Measurements from ENCODE around the gene NUDT3.
"Not testable (repeated sequence)": the region's sequence is repeated elsewhere in the genome, so short reads cannot be mapped to it uniquely, and the experiment has no call there.

The NUDT3 gene

DNA sequence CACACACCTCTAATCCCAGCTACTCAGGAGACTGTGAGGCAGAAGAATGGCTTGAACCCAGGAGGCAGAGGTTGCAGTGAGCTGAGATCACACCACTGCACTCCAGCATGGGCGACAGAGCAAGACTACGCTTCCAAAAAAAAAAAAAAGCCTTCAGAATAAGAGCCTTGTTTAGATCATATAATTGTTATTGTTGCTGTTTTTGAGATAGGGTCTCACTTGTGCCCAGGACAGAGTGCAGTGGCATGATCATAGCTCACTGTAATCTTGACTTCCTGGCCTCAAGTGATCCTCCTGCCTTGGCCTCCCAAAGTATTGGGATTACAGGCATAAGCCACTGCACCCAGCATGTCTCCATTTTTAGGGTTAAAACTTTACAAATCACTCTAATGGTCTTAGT lies 68.2 kb downstream of the NUDT3 start:
- DNase-seq (ENCODE audit: low read depth in 1 of 2, low spot score in 1 of 2) = not testable (repeated sequence)

GRCh38 chr6:34323300-34323699 lies 69.2 kb downstream of the NUDT3 start:
- no peak for DNase-seq (ENCODE audit: low read depth in 1 of 2, low spot score in 1 of 2)

- DNase-seq (ENCODE audit: low read depth in 1 of 2, low spot score in 1 of 2) = no peak
Observed at GRCh38 chr6:34322732-34323131, 69.7 kb downstream of the NUDT3 start.

- no peak for DNase-seq (ENCODE audit: low read depth in 1 of 2, low spot score in 1 of 2)
Observed at GRCh38 chr6:34321821-34322220, 70.6 kb downstream of the NUDT3 start.

DNA sequence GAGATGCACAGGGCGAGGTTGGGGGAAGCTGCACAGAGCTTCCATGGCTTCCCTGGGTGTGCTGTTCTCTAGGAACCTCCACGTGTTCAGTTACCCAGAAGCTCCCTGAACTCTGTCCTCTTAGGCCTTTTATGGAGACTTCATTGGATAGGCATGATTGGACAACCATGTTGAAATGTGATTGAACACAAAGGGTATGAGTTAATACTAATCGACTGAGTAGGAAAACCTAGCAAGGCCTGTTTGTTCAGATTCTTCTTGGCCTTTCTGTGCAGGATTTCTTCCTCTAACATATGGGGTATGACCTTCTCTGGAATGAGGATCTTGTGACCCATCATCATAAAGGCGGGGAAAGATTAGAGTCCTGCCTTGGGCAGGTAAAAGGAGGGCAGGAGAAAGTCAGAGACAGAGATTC lies 73.0 kb downstream of the NUDT3 start:
- no peak for DNase-seq (ENCODE audit: low read depth in 1 of 2, low spot score in 1 of 2)

DNA sequence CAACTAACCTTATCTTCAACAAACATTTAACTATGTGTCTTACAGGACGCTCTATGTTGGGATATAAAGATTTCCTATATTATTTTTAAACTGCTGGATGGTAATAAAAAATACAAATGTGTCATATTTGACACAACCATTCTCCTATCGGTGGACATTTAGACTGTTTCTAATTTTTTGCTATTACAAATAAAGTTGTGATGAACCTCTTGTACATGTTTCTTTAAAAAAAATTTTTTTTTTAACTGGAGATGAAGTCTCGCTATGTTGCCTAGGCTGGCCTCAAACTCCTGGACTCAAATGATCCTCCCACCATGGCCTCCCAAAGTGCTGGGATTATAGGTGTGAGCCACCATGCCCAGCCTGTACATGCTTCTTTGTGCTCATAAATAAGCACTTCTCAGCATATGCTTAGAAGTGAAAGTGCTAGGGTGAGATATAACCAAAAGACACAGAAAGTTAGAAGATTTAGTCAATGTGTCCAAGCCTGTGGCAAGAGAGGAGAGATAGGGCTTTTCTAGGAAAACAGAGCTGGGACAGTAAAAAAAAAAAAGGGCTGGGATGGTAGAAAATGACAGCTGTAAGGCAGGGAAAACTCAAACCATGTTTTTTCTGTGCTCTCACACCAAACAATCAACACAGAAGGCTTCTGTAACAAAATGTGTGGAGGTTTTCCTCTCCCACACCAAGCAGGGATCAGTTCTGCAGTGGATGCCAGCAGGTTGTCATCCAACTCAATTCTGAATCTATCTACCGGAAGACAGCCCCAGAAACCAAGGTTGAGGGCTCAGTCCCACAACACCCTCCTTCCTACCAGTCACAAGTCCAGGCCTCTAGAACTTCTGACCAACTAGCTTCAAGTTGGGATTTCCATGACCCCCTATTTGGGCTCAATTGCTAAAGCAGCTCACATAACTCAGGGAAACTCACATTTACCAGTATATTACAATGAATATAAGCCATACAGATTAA lies 73.7 kb downstream of the NUDT3 start:
- no peak for DNase-seq (ENCODE audit: low read depth in 1 of 2, low spot score in 1 of 2)

- DNase-seq (ENCODE audit: low read depth in 1 of 2, low spot score in 1 of 2) = no peak
Observed at GRCh38 chr6:34317882-34318498, 74.5 kb downstream of the NUDT3 start.

DNA sequence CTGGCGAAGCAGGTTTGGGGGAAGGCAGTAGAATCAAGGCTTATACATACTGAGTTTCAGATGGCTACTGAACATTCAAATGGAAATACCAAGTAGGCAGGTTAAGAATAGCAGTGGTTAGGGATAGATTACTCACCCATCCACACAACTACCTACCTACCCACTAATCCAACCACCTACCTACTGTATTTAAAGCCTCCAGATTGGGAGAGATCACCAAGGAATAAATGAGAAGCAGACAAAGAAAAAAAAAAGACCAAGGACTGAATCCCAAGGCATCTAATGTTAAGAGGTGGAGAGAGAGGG lies 75.3 kb downstream of the NUDT3 start:
- no peak for DNase-seq (ENCODE audit: low read depth in 1 of 2, low spot score in 1 of 2)

- DNase-seq (ENCODE audit: low read depth in 1 of 2, low spot score in 1 of 2) = no peak
Observed at GRCh38 chr6:34316431-34317171, 75.9 kb downstream of the NUDT3 start.

GRCh38 chr6:34315780-34316179 lies 76.7 kb downstream of the NUDT3 start:
- no peak for DNase-seq (ENCODE audit: low read depth in 1 of 2, low spot score in 1 of 2)

DNA sequence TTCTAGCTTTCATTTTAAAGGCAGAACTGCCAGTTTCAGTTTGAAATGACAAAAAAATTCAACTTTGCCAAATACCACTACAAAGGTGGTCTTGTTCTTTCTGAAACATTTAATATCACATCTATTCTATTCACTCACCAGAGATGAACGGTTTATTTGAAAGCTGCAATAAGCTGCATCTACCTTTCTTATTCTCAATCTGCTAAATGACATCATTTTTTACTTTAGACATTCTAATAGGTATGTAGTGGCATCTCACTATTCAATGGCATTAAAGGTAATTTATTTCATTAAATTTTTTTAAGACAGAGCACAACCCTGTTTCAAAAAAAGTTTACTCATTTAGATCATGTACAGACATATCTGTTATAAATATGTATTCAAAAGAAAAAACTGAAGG lies 77.2 kb downstream of the NUDT3 start:
- no peak for DNase-seq (ENCODE audit: low read depth in 1 of 2, low spot score in 1 of 2)

DNA sequence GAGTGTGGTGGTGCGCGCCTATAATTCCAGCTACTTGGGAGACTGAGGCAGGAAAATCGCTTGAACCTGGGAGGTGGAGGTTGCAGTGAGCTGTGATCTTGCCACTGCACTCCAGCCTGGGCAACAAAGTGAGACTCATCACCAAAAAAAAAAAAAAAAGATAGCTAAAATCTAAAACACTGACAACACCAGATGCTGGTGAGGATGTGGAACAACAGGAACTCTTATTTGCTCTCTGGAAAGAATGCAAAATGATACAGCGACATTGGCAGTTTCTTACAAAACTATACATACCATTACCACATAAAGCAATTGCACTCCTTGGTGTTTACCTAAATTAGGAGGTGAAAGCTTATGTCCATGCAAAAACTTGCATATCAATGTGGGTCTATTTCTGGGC lies 80.2 kb downstream of the NUDT3 start:
- DNase-seq (ENCODE audit: low read depth in 1 of 2, low spot score in 1 of 2) = no peak

- DNase-seq (ENCODE audit: low read depth in 1 of 2, low spot score in 1 of 2) = no peak
Observed at GRCh38 chr6:34310817-34311216, 81.7 kb downstream of the NUDT3 start.

GRCh38 chr6:34308483-34308882 lies 84.0 kb downstream of the NUDT3 start:
- no peak for DNase-seq (ENCODE audit: low read depth in 1 of 2, low spot score in 1 of 2)

DNA sequence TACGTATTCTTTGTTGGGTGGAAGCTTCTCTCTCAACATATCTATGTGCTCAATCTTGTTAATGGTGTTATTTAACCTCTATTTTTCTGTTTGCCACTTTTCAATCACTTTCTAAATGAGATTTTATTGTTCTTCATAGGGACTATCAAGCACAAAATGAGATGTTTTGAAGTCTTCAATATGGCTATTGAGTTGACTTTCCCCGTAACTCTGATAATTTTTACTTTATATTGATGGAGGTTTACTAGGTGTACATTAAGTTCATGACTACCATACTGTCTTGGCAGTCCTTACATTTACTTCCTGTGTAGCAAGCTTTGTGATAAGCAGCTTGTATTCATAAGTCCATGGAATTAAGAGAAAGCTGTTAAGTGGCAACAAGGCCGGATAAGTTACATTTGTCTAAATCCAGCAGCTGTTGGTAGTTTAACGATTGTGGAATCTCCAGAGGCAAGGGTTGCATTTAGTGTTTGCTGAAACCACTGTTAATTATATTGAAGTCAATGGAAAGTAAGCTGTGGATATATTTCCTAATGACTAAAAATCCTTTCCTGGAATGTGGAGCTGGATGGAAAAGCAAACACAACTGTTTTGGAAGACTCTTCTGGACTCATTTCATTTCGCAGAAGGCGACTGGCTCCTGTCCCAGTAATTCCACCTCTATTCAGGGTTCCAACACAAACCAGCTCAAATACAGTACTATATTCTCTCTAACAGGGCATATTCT lies 86.3 kb downstream of the NUDT3 start:
- no peak for DNase-seq (ENCODE audit: low read depth in 1 of 2, low spot score in 1 of 2)

GRCh38 chr6:34305497-34305896 lies 87.0 kb downstream of the NUDT3 start:
- no peak for DNase-seq (ENCODE audit: low read depth in 1 of 2, low spot score in 1 of 2)

DNA sequence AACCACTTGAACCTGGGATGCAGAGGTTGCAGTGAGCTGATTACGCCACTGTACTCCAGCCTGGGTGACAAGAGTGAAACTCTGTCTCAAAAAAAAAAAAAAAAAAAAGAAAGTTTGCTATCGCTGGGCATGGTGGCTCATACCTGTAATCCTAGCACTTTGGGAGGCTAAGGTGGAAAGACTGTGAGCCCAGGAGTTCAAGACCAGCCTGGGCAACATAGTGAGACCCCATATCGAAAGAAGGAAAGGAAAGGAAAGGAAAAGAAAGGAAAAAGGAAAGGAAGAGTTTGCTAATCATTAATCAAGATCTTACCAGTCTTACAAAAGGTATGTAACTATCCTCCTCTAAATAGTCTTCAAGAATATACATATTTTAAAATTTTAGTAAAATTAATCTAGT lies 88.3 kb downstream of the NUDT3 start:
- DNase-seq (ENCODE audit: low read depth in 1 of 2, low spot score in 1 of 2) = no peak

DNA sequence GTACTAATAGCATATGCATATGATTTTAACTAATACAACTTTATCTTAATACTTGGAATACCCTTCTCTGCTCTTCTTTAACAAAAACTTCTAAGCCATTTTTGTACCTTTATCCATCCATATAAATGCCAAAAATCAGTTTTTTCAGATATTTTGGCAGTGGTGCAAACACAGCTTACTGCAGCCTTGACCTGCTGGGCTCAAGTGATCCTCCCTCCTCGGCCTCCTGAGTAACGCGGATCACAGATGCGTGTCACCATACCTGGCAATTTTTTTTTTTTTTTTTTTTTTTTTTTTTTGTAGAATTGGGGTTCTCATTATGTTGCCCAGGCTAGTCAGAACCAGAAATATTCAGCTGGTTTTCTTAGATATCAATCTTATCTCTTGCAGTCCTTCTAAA lies 89.5 kb downstream of the NUDT3 start:
- no peak for DNase-seq (ENCODE audit: low read depth in 1 of 2, low spot score in 1 of 2)

DNA sequence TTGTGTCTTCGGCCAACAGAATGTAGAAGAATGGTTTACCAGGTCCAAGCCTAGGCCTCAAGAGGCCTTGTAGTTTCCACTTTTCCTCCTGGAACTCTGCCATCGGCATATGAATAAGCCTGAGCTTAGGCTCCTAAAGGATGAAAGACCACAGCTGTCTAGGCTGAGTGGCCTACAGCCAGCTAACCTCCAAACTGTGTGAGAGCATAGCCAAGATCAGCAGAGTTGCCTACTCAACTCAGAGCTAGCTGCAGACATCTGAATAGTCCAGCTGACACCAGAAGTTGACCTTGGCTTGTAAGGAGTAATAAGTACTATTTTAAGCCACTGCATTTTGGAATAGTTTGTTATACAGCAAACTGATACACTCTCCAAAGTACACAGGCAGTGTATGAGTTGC lies 91.1 kb downstream of the NUDT3 start:
- DNase-seq (ENCODE audit: low read depth in 1 of 2, low spot score in 1 of 2) = no peak

GRCh38 chr6:34300332-34300751 lies 92.1 kb downstream of the NUDT3 start:
- no peak for DNase-seq (ENCODE audit: low read depth in 1 of 2, low spot score in 1 of 2)

DNA sequence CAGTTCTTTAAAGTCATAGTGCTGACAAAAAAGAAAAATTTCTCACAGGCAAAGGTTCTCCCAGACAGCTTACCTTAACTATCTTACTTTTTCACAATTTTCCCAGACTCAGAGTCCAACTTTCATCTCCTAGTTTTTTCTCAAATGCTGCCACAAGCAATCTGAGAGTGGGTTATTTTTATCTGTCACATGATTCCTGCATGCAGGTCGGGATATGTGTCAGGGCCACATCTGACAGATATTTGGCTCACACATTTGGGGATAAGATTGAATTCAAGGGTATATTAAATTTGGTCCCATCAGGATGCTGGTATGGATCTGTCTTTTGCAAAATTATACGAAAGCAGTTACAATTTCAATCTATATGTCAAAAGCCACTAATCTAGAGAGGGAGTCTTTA lies 93.5 kb downstream of the NUDT3 start:
- no peak for DNase-seq (ENCODE audit: low read depth in 1 of 2, low spot score in 1 of 2)
